ENCODE data around the gene IKBIP. TPM values are rescaled to one million over a fixed set of nuclear protein-coding genes. Genes with fewer than 3 reads are reported as not detected.

The IKBIP gene, protein sequence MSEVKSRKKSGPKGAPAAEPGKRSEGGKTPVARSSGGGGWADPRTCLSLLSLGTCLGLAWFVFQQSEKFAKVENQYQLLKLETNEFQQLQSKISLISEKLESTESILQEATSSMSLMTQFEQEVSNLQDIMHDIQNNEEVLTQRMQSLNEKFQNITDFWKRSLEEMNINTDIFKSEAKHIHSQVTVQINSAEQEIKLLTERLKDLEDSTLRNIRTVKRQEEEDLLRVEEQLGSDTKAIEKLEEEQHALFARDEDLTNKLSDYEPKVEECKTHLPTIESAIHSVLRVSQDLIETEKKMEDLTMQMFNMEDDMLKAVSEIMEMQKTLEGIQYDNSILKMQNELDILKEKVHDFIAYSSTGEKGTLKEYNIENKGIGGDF
- total RNA-seq (1 to 10 TPM; 2.1 to 6.0 (median 3.4) TPM), polyA plus RNA-seq (1 to 10 TPM; 2.8 to 5.1 (median 3.6) TPM)
- long read RNA-seq, donor 1, partial matches to known transcripts: 0 of 4 reads
- long read RNA-seq, donor 1, other reads (novel, unspliced or antisense): 2 of 4 reads
- long read RNA-seq, donor 2, partial matches to known transcripts: 0 of 6 reads
- long read RNA-seq, donor 2, other reads (novel, unspliced or antisense): 2 of 6 reads

DNA sequence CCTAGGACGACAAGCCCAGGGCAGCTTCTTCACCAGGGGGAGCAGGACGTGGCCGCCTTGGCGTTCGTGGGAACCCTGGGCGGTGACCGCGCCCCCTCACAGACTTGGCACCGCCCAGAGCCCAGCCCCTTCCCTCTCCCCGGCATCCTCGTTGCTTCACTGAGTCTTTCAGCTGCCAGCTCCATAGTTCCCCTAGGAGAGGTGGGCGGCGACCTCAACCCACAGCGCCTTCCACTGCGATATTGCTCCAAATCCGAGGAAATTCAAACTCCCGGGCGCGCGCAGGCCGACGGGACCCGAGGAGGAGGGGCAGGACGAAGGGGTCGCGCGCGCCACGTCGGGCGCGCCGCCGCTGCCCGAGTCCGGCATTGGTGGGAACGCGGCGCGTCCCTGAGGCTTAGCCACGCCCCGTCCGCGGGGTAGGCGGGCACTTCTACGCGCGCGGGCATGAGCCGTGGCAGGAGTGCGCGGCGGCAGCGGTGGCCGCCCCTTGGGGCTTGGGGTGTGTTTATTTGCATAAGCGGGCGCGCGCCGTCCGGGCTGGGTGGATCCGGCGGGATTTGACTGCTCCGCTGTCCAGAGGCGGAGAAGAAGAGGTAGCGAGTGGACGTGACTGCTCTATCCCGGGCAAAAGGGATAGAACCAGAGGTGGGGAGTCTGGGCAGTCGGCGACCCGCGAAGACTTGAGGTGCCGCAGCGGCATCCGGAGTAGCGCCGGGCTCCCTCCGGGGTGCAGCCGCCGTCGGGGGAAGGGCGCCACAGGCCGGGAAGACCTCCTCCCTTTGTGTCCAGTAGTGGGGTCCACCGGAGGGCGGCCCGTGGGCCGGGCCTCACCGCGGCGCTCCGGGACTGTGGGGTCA is at the start of gene IKBIP, which contains the start of gene APAF1:
Gene IKBIP (minus strand): TSS at position 77 of the 860 bp plus-strand sequence. CDS start 87 bp downstream, outside the sequence.
Gene APAF1 (plus strand): TSS at position 579 of the 860 bp plus-strand sequence. CDS start 3,070 bp downstream, outside the sequence.
- peak; percentile 97 to 99 (median 98) for ATAC-seq
- intact Hi-C loops (cut with DNase I): loop anchor here (2.0 to 5.0 kb wide), 3 partner anchors 52 to 158 kb away; partner anchors contain the start of gene SLC25A3 (in 2 of the 2)
- peaks cover 17% of the 10 kb centered on the region for H3K4me1 ChIP-seq

DNA sequence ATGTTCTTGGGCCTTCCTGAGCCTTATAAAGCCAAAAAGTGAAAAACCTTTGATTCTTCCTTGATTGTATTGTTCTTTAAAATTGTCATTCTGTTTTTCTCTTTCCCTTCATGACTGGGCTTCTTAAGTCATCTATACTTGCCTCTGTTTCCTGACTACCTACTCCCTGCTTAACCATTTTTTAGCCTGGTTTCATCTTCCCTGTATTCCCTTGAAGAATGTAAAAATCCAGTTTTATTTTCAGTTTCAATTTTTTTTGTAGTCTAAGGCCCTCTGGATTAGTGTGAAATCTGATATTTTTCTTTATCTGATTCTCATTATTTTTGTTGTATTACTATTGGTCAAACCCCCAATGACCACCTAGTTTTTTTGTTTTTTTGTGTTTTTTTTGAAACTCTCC is 46.8 kb upstream of the IKBIP start:
- H3K36me3 ChIP-seq (ENCODE audit: insufficient read depth in 1 of 2, low read depth in 1 of 2): peaks cover 0 to 69% of the 10 kb centered on the region in 2 donors
- H3K27ac ChIP-seq: no peak overlapping the region
- H3K9me3 ChIP-seq: no peaks in the 10 kb centered on the region
- ATAC-seq (no peak), DNase-seq (no peak)
- intact Hi-C loops (cut with DNase I): no loop called here
- H3K4me1 ChIP-seq: no peaks in the 10 kb centered on the region
- no peaks in the 10 kb centered on the region for H3K27me3 ChIP-seq (ENCODE audit: insufficient read depth in 3 of 3, low read length in 2 of 3)
- TF ChIP-seq, protein P1, sequence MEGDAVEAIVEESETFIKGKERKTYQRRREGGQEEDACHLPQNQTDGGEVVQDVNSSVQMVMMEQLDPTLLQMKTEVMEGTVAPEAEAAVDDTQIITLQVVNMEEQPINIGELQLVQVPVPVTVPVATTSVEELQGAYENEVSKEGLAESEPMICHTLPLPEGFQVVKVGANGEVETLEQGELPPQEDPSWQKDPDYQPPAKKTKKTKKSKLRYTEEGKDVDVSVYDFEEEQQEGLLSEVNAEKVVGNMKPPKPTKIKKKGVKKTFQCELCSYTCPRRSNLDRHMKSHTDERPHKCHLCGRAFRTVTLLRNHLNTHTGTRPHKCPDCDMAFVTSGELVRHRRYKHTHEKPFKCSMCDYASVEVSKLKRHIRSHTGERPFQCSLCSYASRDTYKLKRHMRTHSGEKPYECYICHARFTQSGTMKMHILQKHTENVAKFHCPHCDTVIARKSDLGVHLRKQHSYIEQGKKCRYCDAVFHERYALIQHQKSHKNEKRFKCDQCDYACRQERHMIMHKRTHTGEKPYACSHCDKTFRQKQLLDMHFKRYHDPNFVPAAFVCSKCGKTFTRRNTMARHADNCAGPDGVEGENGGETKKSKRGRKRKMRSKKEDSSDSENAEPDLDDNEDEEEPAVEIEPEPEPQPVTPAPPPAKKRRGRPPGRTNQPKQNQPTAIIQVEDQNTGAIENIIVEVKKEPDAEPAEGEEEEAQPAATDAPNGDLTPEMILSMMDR (IDR thresholded peaks at IDR 0.05): no peak
- H3K4me3 ChIP-seq: no peak overlapping the region

More for the DNA sequence above, at the start of gene IKBIP, which contains the start of gene APAF1:
- no peaks in the 10 kb centered on the region for H3K27me3 ChIP-seq (ENCODE audit: insufficient read depth in 3 of 3, low read length in 2 of 3)
- peak within 1 kb of the TSS; percentile 74 for H3K27ac ChIP-seq
- TF ChIP-seq, protein P1 (IDR thresholded peaks at IDR 0.05): no peak
- peak; percentile 98 for DNase-seq
- 0 to 1% (median 1%) methylated on average over 77 to 91 of the region's 91 CpGs for WGBS, 3 donors
- peak within 1 kb of the TSS; percentile 74 for H3K4me3 ChIP-seq
- H3K36me3 ChIP-seq (ENCODE audit: insufficient read depth in 1 of 2, low read depth in 1 of 2): peaks cover 0 to 20% of the 10 kb centered on the region in 2 donors
- H3K9me3 ChIP-seq: no peaks in the 10 kb centered on the region

DNA sequence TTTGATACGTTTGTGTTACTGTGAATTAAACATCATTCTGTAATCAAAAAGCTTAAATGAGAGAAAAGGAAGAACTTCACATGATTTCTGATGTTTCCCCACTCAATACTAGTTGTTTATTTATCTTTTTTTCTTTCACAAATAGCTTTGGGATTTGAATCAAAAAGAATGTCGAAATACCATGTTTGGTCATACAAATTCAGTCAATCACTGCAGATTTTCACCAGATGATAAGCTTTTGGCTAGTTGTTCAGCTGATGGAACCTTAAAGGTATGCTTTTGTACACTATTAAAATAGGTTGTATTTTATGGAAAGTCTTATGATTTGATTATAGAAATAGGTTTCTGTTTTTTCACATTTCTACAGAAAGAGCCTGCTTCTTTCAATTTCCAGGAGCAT is 42.0 kb upstream of the IKBIP start:
- WGBS, 3 donors: 87 to 93% (median 90%) methylated on average over 2 of the region's 2 CpGs
- H3K27me3 ChIP-seq (ENCODE audit: insufficient read depth in 3 of 3, low read length in 2 of 3): no peaks in the 10 kb centered on the region
- no peak overlapping the region for H3K27ac ChIP-seq
- ATAC-seq (no peak), DNase-seq (no peak)
- peaks cover 4 to 91% of the 10 kb centered on the region in 2 donors for H3K36me3 ChIP-seq (ENCODE audit: insufficient read depth in 1 of 2, low read depth in 1 of 2)
- no peaks in the 10 kb centered on the region for H3K4me1 ChIP-seq
- no peak overlapping the region for H3K4me3 ChIP-seq
- intact Hi-C loops (cut with DNase I): no loop called here
- no peaks in the 10 kb centered on the region for H3K9me3 ChIP-seq
- TF ChIP-seq, protein P1 (IDR thresholded peaks at IDR 0.05): no peak

DNA sequence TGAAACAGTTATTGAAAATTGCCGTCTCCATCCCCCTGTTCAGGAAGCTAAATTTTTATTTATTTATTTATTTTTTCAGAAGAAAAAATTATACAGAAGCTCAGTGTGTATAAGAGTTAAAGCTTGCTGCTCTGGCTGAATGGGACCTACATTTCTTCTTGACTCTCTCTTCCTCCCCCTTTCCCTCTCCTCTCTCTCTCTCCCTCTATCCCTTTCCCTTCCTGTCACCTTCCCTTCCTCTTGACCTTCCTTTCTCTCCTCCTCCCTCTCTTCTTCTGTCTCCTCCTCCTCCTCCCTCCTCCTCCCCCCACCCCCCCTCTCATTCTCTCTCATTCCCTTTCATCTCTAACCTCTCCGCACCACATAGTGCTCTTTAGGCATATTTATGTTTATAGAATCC is 39.6 kb upstream of the IKBIP start:
- WGBS, 3 donors: 93 to 97% (median 95%) methylated on average over 2 of the region's 2 CpGs
- intact Hi-C loops (cut with DNase I): no loop called here
- no peaks in the 10 kb centered on the region for H3K4me1 ChIP-seq
- no peak for DNase-seq
- ATAC-seq: no peak
- no peak overlapping the region for H3K27ac ChIP-seq
- no peaks in the 10 kb centered on the region for H3K27me3 ChIP-seq (ENCODE audit: insufficient read depth in 3 of 3, low read length in 2 of 3)
- H3K36me3 ChIP-seq (ENCODE audit: insufficient read depth in 1 of 2, low read depth in 1 of 2): peaks cover 9 to 99% of the 10 kb centered on the region in 2 donors
- TF ChIP-seq, protein P1 (IDR thresholded peaks at IDR 0.05): no peak
- no peak overlapping the region for H3K4me3 ChIP-seq
- no peaks in the 10 kb centered on the region for H3K9me3 ChIP-seq

All from psoas muscle (tissue), 8 donors.